Sigmoid colon (tissue), 7 donors: ENCODE data around the gene SERP2. TPM values are rescaled to one million over a fixed set of nuclear protein-coding genes. Genes with fewer than 3 reads are reported as not detected.
"Not testable (repeated sequence)": the region's sequence is repeated elsewhere in the genome, so short reads cannot be mapped to it uniquely, and the experiment has no call there.

Experiments used
- DNase-seq: peaks from one replicate; pipeline ENCODE4 v3.0.0-alpha.2; 2019
- H3K27ac ChIP-seq, 4 donors: fragments of 200-600 bp; sonication (generic); one replicate each; pipeline ENCODE4 v1.5.1; 2016 to 2019; ENCODE audit warnings: mild to moderate bottlenecking in 1 of 4
- H3K27me3 ChIP-seq, 3 donors: fragments of 200-600 bp; sonication (generic); one replicate each; pipeline ENCODE4 v1.5.1; 2019; ENCODE audit warnings: mild to moderate bottlenecking in 1 of 3
- H3K36me3 ChIP-seq, 4 donors: fragments of 200-600 bp; sonication (generic); one replicate each; pipeline ENCODE4 v1.5.1; 2016 to 2019
- H3K4me1 ChIP-seq, 4 donors: fragments of 200-600 bp; sonication (generic); one replicate each; pipeline ENCODE4 v1.5.1; 2017 to 2019
- H3K4me3 ChIP-seq, 4 donors: fragments of 200-600 bp; sonication (generic); one replicate each; pipeline ENCODE4 v1.5.1; 2017 to 2019; ENCODE audit warnings: mild to moderate bottlenecking in 2 of 4, moderate library complexity in 1 of 4
- H3K9me3 ChIP-seq, 4 donors: fragments of 200-600 bp in 3 of 4; sonication (generic) in 3 of 4; one replicate each; pipeline versions ENCODE4 v1.5.1 to v1.6.1; 2013 to 2019
- CTCF ChIP-seq, 4 experiments: fragments of 450-650 bp in 3 of 4; fragments of 200-600 bp in 1 of 4; IDR thresholded peaks; one replicate each; pipeline ENCODE4 v1.5.1; 2016 to 2019; ENCODE audit warnings: antibody characterized with exemption in 4 of 4, mild to moderate bottlenecking in 3 of 4, moderate library complexity in 2 of 4
- EP300 ChIP-seq, 4 donors: sonication (generic); formaldehyde crosslinking; IDR thresholded peaks; one replicate each; pipeline ENCODE4 v1.6.1; 2017; ENCODE audit warnings: antibody characterized with exemption in 4 of 4
- POLR2A ChIP-seq, 2 donors: fragments of 450-650 bp; IDR thresholded peaks; one replicate each; pipeline ENCODE4 v1.6.1; 2016; ENCODE audit warnings: antibody characterized with exemption in 2 of 2, mild to moderate bottlenecking in 2 of 2, moderate library complexity in 2 of 2
- POLR2AphosphoS5 ChIP-seq, 4 donors: sonication (generic); formaldehyde crosslinking; IDR thresholded peaks; one replicate each; pipeline ENCODE4 v1.6.1; 2017; ENCODE audit warnings: antibody characterized with exemption in 4 of 4
- WGBS, 2 donors: extraction: QIAGEN DNeasy Blood & Tissue Kit; methylation state at CpG; one replicate each; pipeline ENCODE4 v1.1.7; 2013; 5-methylcytosine and 5-hydroxymethylcytosine counted together
- intact Hi-C: fragments of 100-400 bp; cut with DNase I; formaldehyde crosslinking; loops from one replicate; pipeline ENCODE4 v1.15.1; 2023
- polyA plus RNA-seq, 3 donors: library from polyadenylated mRNA; stranded (reverse); fragments of 200-250 nt; gene quantifications; one replicate each; pipeline ENCODE4 v1.2.3, GENCODE V29; 2013
- total RNA-seq, 4 donors: library from RNA; depleted of rRNA; stranded (reverse); fragments of >200 nt; gene quantifications; one replicate each; pipeline ENCODE4 v1.1.0, GENCODE V29; 2016
- donor health status: healthy with polysubstance abuse.
- donor health status: Bipolar disorder and iron deficiency.
- donor health status: healthy.

Gene SERP2
- total RNA-seq: 1 to 10 TPM; 6.9 to 9.6 (median 8.6) TPM
- polyA plus RNA-seq: 1 to 10 TPM; 3.2 to 6.0 (median 5.0) TPM

GRCh38 chr13:44373601-44374347 lies at the start of gene SERP2:
Gene SERP2, plus strand, starts transcription at chr13:44373824. Its CDS starts 202 bp downstream, at chr13:44374026.
- Histone ChIP-seq H3K27ac (peak within 1 kb of the TSS; percentile 48 to 75 (median 64)), H3K27me3 (no peaks in the 10 kb centered on the region), H3K9me3 (no peaks in the 10 kb centered on the region), H3K4me3 (peak within 1 kb of the TSS; percentile 41 to 74 (median 58)), H3K4me1 (peaks cover 0 to 23% (median 14%) of the 10 kb centered on the region in 4 donors), H3K36me3 (no peaks in the 10 kb centered on the region)
- TF ChIP-seq CTCF (IDR thresholded peaks at IDR 0.05) (no peak), POLR2AphosphoS5 (IDR thresholded peaks at IDR 0.05) (no peak), POLR2A (IDR thresholded peaks at IDR 0.05) (no peak), EP300 (IDR thresholded peaks at IDR 0.05) (no peak)
- peak; percentile 76 for DNase-seq
- intact Hi-C loops: loop anchor here (5.0 to 10.0 kb wide), 4 partner anchors 59 to 229 kb away; no protein-coding TSS in a partner anchor
- WGBS, 2 donors: 4% methylated on average over 82 of the region's 83 CpGs

- no peak for DNase-seq
- WGBS, 2 donors: 94 to 96% methylated on average over 2 of the region's 2 CpGs
- H3K9me3 ChIP-seq: no peaks in the 10 kb centered on the region
These were observed 46.7 kb upstream of the SERP2 start for GRCh38 chr13:44326961-44327360.

GRCh38 chr13:44329041-44329440 lies 44.6 kb upstream of the SERP2 start:
- intact Hi-C loops, H3K4me3 ChIP-seq, H3K9me3 ChIP-seq, H3K36me3 ChIP-seq, H3K27me3 ChIP-seq, DNase-seq: not testable (repeated sequence)
- peak overlapping the region in 1 of 4 donors; percentile 85 for H3K27ac ChIP-seq
- H3K4me1 ChIP-seq: peaks cover 0 to 44% (median 39%) of the 10 kb centered on the region in 4 donors

More at GRCh38 chr13:44326961-44327360, 46.7 kb upstream of the SERP2 start:
- peak overlapping the region in 3 of 4 donors; percentile 62 to 70 (median 69) for H3K27ac ChIP-seq
- H3K27me3 ChIP-seq: no peaks in the 10 kb centered on the region
- no peaks in the 10 kb centered on the region for H3K36me3 ChIP-seq
- H3K4me1 ChIP-seq: peaks cover 0 to 30% (median 29%) of the 10 kb centered on the region in 4 donors
- H3K4me3 ChIP-seq: no peak overlapping the region
- no peak for TF ChIP-seq EP300 (IDR thresholded peaks at IDR 0.05)
- TF ChIP-seq POLR2A (IDR thresholded peaks at IDR 0.05): no peak
- no peak for TF ChIP-seq CTCF (IDR thresholded peaks at IDR 0.05)
- intact Hi-C loops: no loop called here

- no peak for TF ChIP-seq POLR2A (IDR thresholded peaks at IDR 0.05)
- TF ChIP-seq EP300 (IDR thresholded peaks at IDR 0.05): no peak
- TF ChIP-seq POLR2AphosphoS5 (IDR thresholded peaks at IDR 0.05): no peak
- TF ChIP-seq CTCF (IDR thresholded peaks at IDR 0.05): no peak
- WGBS, 2 donors: 90 to 93% methylated on average over 10 of the region's 10 CpGs
- no peaks in the 10 kb centered on the region for H3K27me3 ChIP-seq
- no peaks in the 10 kb centered on the region for H3K9me3 ChIP-seq
- H3K4me3 ChIP-seq: no peak overlapping the region
- peak overlapping the region in 3 of 4 donors; percentile 24 to 85 (median 85) for H3K27ac ChIP-seq
- no peaks in the 10 kb centered on the region for H3K36me3 ChIP-seq
- peaks cover 0 to 44% (median 39%) of the 10 kb centered on the region in 4 donors for H3K4me1 ChIP-seq
- no peak for DNase-seq
- intact Hi-C loops: no loop called here
These were observed 43.6 kb upstream of the SERP2 start for GRCh38 chr13:44329909-44330545.

- no peak for TF ChIP-seq CTCF (IDR thresholded peaks at IDR 0.05)
- no peak for TF ChIP-seq EP300 (IDR thresholded peaks at IDR 0.05)
- no peak for TF ChIP-seq POLR2A (IDR thresholded peaks at IDR 0.05)
- no peak for TF ChIP-seq POLR2AphosphoS5 (IDR thresholded peaks at IDR 0.05)
- Histone ChIP-seq H3K36me3 (no peaks in the 10 kb centered on the region), H3K9me3 (no peaks in the 10 kb centered on the region), H3K27me3 (no peaks in the 10 kb centered on the region), H3K27ac (peak overlapping the region; percentile 65 to 85 (median 80)), H3K4me3 (no peak overlapping the region), H3K4me1 (peaks cover 0 to 30% (median 26%) of the 10 kb centered on the region in 4 donors)
- 79 to 82% methylated on average over 4 of the region's 4 CpGs for WGBS, 2 donors
- intact Hi-C loops: no loop called here
- no peak for DNase-seq
These were observed 42.2 kb upstream of the SERP2 start for GRCh38 chr13:44331446-44331845.
